Astrocyte (in vitro differentiated cells and primary cell): Measurements from ENCODE around the gene SPARC. TPM values are rescaled to one million over a fixed set of nuclear protein-coding genes. Genes with fewer than 3 reads are reported as not detected.
"Not testable (repeated sequence)": the region's sequence is repeated elsewhere in the genome, so short reads cannot be mapped to it uniquely, and the experiment has no call there.

Experiments
- DNase-seq: peaks from one replicate; pipeline ENCODE4 v3.0.0-alpha.2; 2010; ENCODE audit warnings: low read depth
- FAIRE-seq: peaks from 2 replicates; lab custom pipeline; 2011; peaks lifted over from hg19 to GRCh38; lab: Jason Lieb, UNC
- H2AFZ ChIP-seq: 2 replicates; pipeline ENCODE4 v1.6.0; 2012; ENCODE audit warnings: low read depth, low read length, inconsistent platforms
- H3K27ac ChIP-seq: 2 replicates; pipeline ENCODE4 v1.5.1; 2011; ENCODE audit warnings: low read depth, low read length, inconsistent platforms
- H3K27me3 ChIP-seq: 2 replicates; pipeline ENCODE4 v1.6.0; 2011; ENCODE audit warnings: low read length, inconsistent platforms; ENCODE audit not compliant: insufficient read depth
- H3K36me3 ChIP-seq: 2 replicates; pipeline ENCODE4 v1.5.1; 2011; ENCODE audit warnings: low read length, inconsistent platforms; ENCODE audit not compliant: insufficient read depth
- H3K4me1 ChIP-seq: 2 replicates; pipeline ENCODE4 v1.5.1; 2011; ENCODE audit warnings: low read length, inconsistent platforms; ENCODE audit not compliant: insufficient read depth
- H3K4me2 ChIP-seq: 2 replicates; pipeline ENCODE4 v1.6.0; 2012; ENCODE audit warnings: low read length, inconsistent platforms
- H3K4me3 ChIP-seq: 2 replicates; pipeline ENCODE4 v1.5.1; 2011; ENCODE audit warnings: low read depth, mild to moderate bottlenecking, low read length, inconsistent platforms; ENCODE audit not compliant: insufficient read depth
- H3K79me2 ChIP-seq: 2 replicates; pipeline ENCODE4 v1.6.0; 2012; ENCODE audit warnings: mild to moderate bottlenecking, low read length, inconsistent platforms; ENCODE audit not compliant: insufficient read depth
- H3K9ac ChIP-seq: 2 replicates; pipeline ENCODE4 v1.6.0; 2012; ENCODE audit warnings: mild to moderate bottlenecking, low read length, inconsistent platforms
- H3K9me3 ChIP-seq: 2 replicates; pipeline ENCODE4 v1.5.1; 2012; ENCODE audit warnings: low read depth, mild to moderate bottlenecking, low read length, inconsistent platforms; ENCODE audit not compliant: insufficient read depth
- H4K20me1 ChIP-seq: 2 replicates; pipeline ENCODE4 v1.6.0; 2012; ENCODE audit warnings: low read length, inconsistent platforms; ENCODE audit not compliant: insufficient read depth
- H3K27ac Mint-ChIP-seq: one replicate; pipeline ENCODE4 v1.8.0; 2021; ENCODE audit warnings: mild to moderate bottlenecking, mixed read lengths; ENCODE audit not compliant: unreplicated experiment
- H3K27me3 Mint-ChIP-seq: one replicate; pipeline ENCODE4 v1.8.0; 2021; ENCODE audit warnings: low read depth, mixed read lengths; ENCODE audit not compliant: unreplicated experiment
- H3K36me3 Mint-ChIP-seq: one replicate; pipeline ENCODE4 v1.8.0; 2021; ENCODE audit warnings: low read depth, mixed read lengths; ENCODE audit not compliant: unreplicated experiment
- H3K4me1 Mint-ChIP-seq: one replicate; pipeline ENCODE4 v1.8.0; 2021; ENCODE audit warnings: low read depth, mixed read lengths; ENCODE audit not compliant: unreplicated experiment
- H3K4me3 Mint-ChIP-seq: one replicate; pipeline ENCODE4 v1.8.0; 2021; ENCODE audit warnings: mild to moderate bottlenecking, moderate library complexity, mixed read lengths; ENCODE audit not compliant: unreplicated experiment
- H3K9me3 Mint-ChIP-seq: one replicate; pipeline ENCODE4 v1.8.0; 2021; ENCODE audit warnings: mild to moderate bottlenecking, mixed read lengths; ENCODE audit not compliant: unreplicated experiment
- CTCF ChIP-seq: IDR thresholded peaks from 2 replicates; pipeline ENCODE4 v1.5.1; 2011; ENCODE audit warnings: low read depth, mild to moderate bottlenecking, inconsistent platforms, low read length, moderate library complexity; ENCODE audit not compliant: insufficient read depth
- EZH2 ChIP-seq: IDR thresholded peaks from 2 replicates; pipeline ENCODE4 v1.6.1; 2012; ENCODE audit warnings: mild to moderate bottlenecking, low read length, inconsistent platforms; ENCODE audit not compliant: insufficient read depth
- total RNA-seq: library from RNA; stranded (reverse); gene quantifications from 2 replicates; pipeline ENCODE4 v1.2.1, GENCODE V29; 2021

Gene SPARC
- total RNA-seq, 1 donor from 2014 or later: 15,667 TPM

- Histone ChIP-seq H3K79me2 (no peaks in the 10 kb centered on the region), H3K4me1 (peaks cover 8% of the 10 kb centered on the region), H3K4me3 (no peak overlapping the region), H4K20me1 (no peaks in the 10 kb centered on the region), H3K27ac (no peak overlapping the region), H3K4me2 (no peak overlapping the region), H3K27me3 (no peaks in the 10 kb centered on the region), H3K9me3 (no peaks in the 10 kb centered on the region), H3K36me3 (no peaks in the 10 kb centered on the region), H3K9ac (no peak overlapping the region), H2AFZ (no peak overlapping the region)
- no peak for TF ChIP-seq EZH2
- no peak for TF ChIP-seq CTCF
- DNase-seq (no peak), FAIRE-seq (no peak)
- Mint-ChIP-seq H3K36me3 (peaks cover 6% of the 10 kb centered on the region), H3K4me3 (no peak overlapping the region), H3K27me3 (no peaks in the 10 kb centered on the region), H3K9me3 (peaks cover 11% of the 10 kb centered on the region), H3K27ac (no peak overlapping the region), H3K4me1 (peaks cover 24% of the 10 kb centered on the region)
These were observed 47.3 kb upstream of the SPARC start for GRCh38 chr5:151734064-151734408.

- no peak overlapping the region for H2AFZ ChIP-seq
- H3K9me3 ChIP-seq: no peaks in the 10 kb centered on the region
- no peaks in the 10 kb centered on the region for H3K36me3 ChIP-seq
- no peak overlapping the region for H3K4me3 Mint-ChIP-seq
- H3K4me1 Mint-ChIP-seq: peaks cover 20% of the 10 kb centered on the region
- H3K27ac ChIP-seq: no peak overlapping the region
- H3K4me2 ChIP-seq: no peak overlapping the region
- FAIRE-seq: no peak
- H3K4me3 ChIP-seq: no peak overlapping the region
- no peak for TF ChIP-seq CTCF
- TF ChIP-seq EZH2: no peak
- peaks cover 11% of the 10 kb centered on the region for H3K9me3 Mint-ChIP-seq
- no peaks in the 10 kb centered on the region for H3K27me3 ChIP-seq
- no peaks in the 10 kb centered on the region for H4K20me1 ChIP-seq
- H3K27me3 Mint-ChIP-seq: no peaks in the 10 kb centered on the region
- no peak overlapping the region for H3K27ac Mint-ChIP-seq
- H3K4me1 ChIP-seq: peaks cover 5% of the 10 kb centered on the region
- H3K9ac ChIP-seq: no peak overlapping the region
- no peaks in the 10 kb centered on the region for H3K79me2 ChIP-seq
- peaks cover 6% of the 10 kb centered on the region for H3K36me3 Mint-ChIP-seq
- DNase-seq: peak; percentile 87
These were observed 46.8 kb upstream of the SPARC start for GRCh38 chr5:151733358-151734063.

- no peak overlapping the region for H3K9ac ChIP-seq
- no peak for TF ChIP-seq EZH2
- TF ChIP-seq CTCF: no peak
- no peaks in the 10 kb centered on the region for H3K4me1 ChIP-seq
- DNase-seq: no peak
- no peaks in the 10 kb centered on the region for H4K20me1 ChIP-seq
- H2AFZ ChIP-seq: no peak overlapping the region
- no peaks in the 10 kb centered on the region for H3K27me3 ChIP-seq
- H3K4me2 ChIP-seq: no peak overlapping the region
- H3K27ac ChIP-seq: no peak overlapping the region
- Mint-ChIP-seq H3K27ac (no peak overlapping the region), H3K36me3 (peaks cover 4% of the 10 kb centered on the region), H3K27me3 (no peaks in the 10 kb centered on the region), H3K9me3 (peaks cover 11% of the 10 kb centered on the region), H3K4me1 (peaks cover 7% of the 10 kb centered on the region), H3K4me3 (no peak overlapping the region)
- H3K4me3 ChIP-seq: no peak overlapping the region
- no peaks in the 10 kb centered on the region for H3K36me3 ChIP-seq
- H3K9me3 ChIP-seq: no peaks in the 10 kb centered on the region
- H3K79me2 ChIP-seq: no peaks in the 10 kb centered on the region
- FAIRE-seq: no peak
These were observed 43.7 kb upstream of the SPARC start for GRCh38 chr5:151730381-151730780.

- H3K79me2 ChIP-seq, H4K20me1 ChIP-seq, H3K4me1 ChIP-seq, H3K4me1 Mint-ChIP-seq, H3K4me3 Mint-ChIP-seq, FAIRE-seq, H3K9me3 ChIP-seq, H3K4me2 ChIP-seq, H3K36me3 ChIP-seq, H3K9ac ChIP-seq, H3K27me3 Mint-ChIP-seq, H2AFZ ChIP-seq, H3K27me3 ChIP-seq, H3K36me3 Mint-ChIP-seq, H3K4me3 ChIP-seq: not testable (repeated sequence)
- Mint-ChIP-seq H3K9me3 (peaks cover 11% of the 10 kb centered on the region), H3K27ac (peak overlapping the region; percentile 86)
- peak; percentile 71 for DNase-seq
- peak overlapping the region; percentile 42 for H3K27ac ChIP-seq
These were observed 42.9 kb upstream of the SPARC start for GRCh38 chr5:151729597-151729996.
